A549 (cell line): ENCODE results near the gene IGIP.

ENCODE experiments used
- CTCF ChIP-seq: fragments of >200 bp; sonication (Bioruptor Twin); formaldehyde crosslinking; IDR thresholded peaks from 3 replicates; pipeline ENCODE4 v1.5.1; 2016
- EHMT2 ChIP-seq: fragments of 200-600 bp; sonication (generic); IDR thresholded peaks from 2 replicates; pipeline ENCODE4 v1.6.1; 2016; ENCODE audit warnings: antibody characterized with exemption, low read depth, mild to moderate bottlenecking, moderate library complexity
- ELK1 ChIP-seq: fragments of 150-350 bp; IDR thresholded peaks from 2 replicates; pipeline ENCODE4 v1.6.1; 2014; ENCODE audit warnings: low read depth, mild to moderate bottlenecking, low read length
- EP300 ChIP-seq, 2 experiments: fragments of >200 bp; sonication (Bioruptor Twin); formaldehyde crosslinking; IDR thresholded peaks; 2 replicates in 1 of 2; 3 replicates in 1 of 2; pipeline ENCODE4 v1.6.1; 2016 to 2017
- MAFK ChIP-seq: fragments of 450-650 bp; IDR thresholded peaks from 2 replicates; pipeline ENCODE4 v1.6.1; 2014; ENCODE audit not compliant: partially characterized antibody
- MAX ChIP-seq: IDR thresholded peaks from 2 replicates; pipeline ENCODE4 v1.6.1; 2012
- MYC ChIP-seq: IDR thresholded peaks from 2 replicates; pipeline ENCODE4 v1.6.1; 2012; ENCODE audit warnings: mild to moderate bottlenecking, inconsistent platforms, low read length, improper control_type of control experiment, borderline replicate concordance
- NFE2L2 ChIP-seq: fragments of 150-350 bp; conservative IDR thresholded peaks from 2 replicates; pipeline ENCODE4 v1.6.1; 2014; ENCODE audit warnings: low read length
- POLR2A ChIP-seq: IDR thresholded peaks from 2 replicates; pipeline ENCODE4 v1.6.1; 2012; ENCODE audit warnings: mild to moderate bottlenecking, low read length
- RAD21 ChIP-seq, 2 experiments: fragments of >200 bp in 1 of 2; sonication (Bioruptor Twin) in 1 of 2; formaldehyde crosslinking in 1 of 2; IDR thresholded peaks in 1 of 2; conservative IDR thresholded peaks in 1 of 2; 2 replicates in 1 of 2; 3 replicates in 1 of 2; pipeline ENCODE4 v1.6.1; 2012 to 2018; ENCODE audit warnings: inconsistent platforms in 1 of 2
- RCOR1 ChIP-seq: fragments of 150-350 bp; IDR thresholded peaks from 2 replicates; pipeline ENCODE4 v1.6.1; 2014; ENCODE audit warnings: antibody characterized with exemption, low read length, low read depth
- RFX5 ChIP-seq: fragments of 450-650 bp; IDR thresholded peaks from 2 replicates; pipeline ENCODE4 v1.7.1; 2014; ENCODE audit warnings: antibody characterized with exemption, mild to moderate bottlenecking, moderate library complexity
- ZC3H11A ChIP-seq: fragments of 450-650 bp; IDR thresholded peaks from 2 replicates; pipeline ENCODE4 v1.6.1; 2014; ENCODE audit warnings: antibody characterized with exemption, mild to moderate bottlenecking

DNA sequence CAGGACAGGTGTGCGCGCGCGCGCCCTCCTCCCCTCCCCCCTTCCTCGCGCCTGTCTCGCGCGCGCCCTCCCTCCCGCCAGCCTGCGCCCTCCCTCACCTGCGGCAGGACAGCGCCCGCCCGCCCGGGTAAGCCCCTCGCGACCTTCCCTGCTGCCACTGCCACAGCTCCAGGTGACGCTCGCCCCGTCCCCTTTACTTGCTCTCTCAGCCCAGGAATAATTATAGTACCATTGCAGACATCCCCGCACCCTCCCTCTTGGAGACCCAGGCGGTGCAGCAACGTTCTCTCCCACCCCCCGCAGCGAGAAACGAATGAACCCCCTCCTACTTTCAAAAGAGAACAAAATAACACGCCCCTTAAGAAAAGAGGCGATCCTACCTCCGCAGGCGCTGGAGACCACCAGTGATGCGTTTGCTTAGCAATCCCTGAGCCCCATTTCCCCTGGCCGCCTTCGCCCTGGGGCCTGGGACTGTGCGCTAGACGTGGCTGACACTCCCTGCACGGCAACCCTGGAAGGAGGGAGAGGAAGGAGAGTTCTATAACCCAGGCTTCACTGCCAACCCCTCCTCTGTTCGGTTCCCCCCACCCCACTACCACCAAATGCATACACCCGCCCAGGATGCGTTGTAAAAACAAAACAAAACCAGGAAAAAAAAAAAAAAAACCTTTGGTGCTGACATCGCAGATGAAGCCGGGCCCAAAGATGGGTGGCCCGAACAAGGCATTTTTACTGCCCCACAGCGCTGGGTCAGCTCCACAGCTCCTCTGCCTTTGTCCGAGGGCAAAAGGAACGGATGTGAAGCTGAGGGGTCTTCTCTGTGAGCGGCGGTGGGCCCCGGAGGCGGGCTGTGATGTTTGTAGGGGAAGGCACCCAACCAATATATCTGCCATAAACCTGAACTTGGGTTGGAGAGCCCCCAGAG is 17.4 kb upstream of the IGIP start:
- TF ChIP-seq EHMT2 (no peak), CTCF (no peak), RAD21 (conservative IDR thresholded peaks at IDR 0.05 in 1 of 2, IDR thresholded peaks at IDR 0.05 in 1 of 2) (no peak), ELK1 (no peak), MAFK (no peak), RCOR1 (no peak), MAX (no peak), NFE2L2 (no peak), ZC3H11A (no peak), RFX5 (no peak), POLR2A (no peak), MYC (no peak), EP300 (IDR thresholded peaks at IDR 0.05) (no peak)
